HepG2 (cell line): ENCODE measurements around the gene LDLRAD3.

Experiments
- CBX5 ChIP-seq: sonication (generic); formaldehyde crosslinking; IDR thresholded peaks from 2 replicates; pipeline ENCODE4 v1.4.0; 2020; ENCODE audit warnings: missing genetic modification reagents, borderline replicate concordance
- DR1 ChIP-seq: sonication (generic); formaldehyde crosslinking; IDR thresholded peaks from 2 replicates; pipeline ENCODE4 v1.8.0; 2021; ENCODE audit warnings: mild to moderate bottlenecking, missing genetic modification reagents, inconsistent platforms
- ELF4 ChIP-seq: sonication (generic); formaldehyde crosslinking; IDR thresholded peaks from 2 replicates; pipeline ENCODE4 v1.5.0; 2020; ENCODE audit warnings: missing genetic modification reagents, mild to moderate bottlenecking, moderate library complexity, borderline replicate concordance
- POLR2A ChIP-seq, 2 experiments: IDR thresholded peaks; 2 replicates each; pipeline ENCODE4 v1.6.1; 2011; ENCODE audit warnings: low read depth in 2 of 2, low read length in 2 of 2, mild to moderate bottlenecking in 1 of 2, moderate library complexity in 1 of 2; ENCODE audit not compliant: insufficient read depth in 1 of 2
- PTBP1 ChIP-seq: fragments of 200-400 bp; formaldehyde crosslinking; IDR thresholded peaks from 2 replicates; pipeline ENCODE4 v1.6.1; 2018; ENCODE audit warnings: low read length, low read depth; ENCODE audit not compliant: poor library complexity, severe bottlenecking
- ZNF274 ChIP-seq: sonication (generic); formaldehyde crosslinking; IDR thresholded peaks from 2 replicates; pipeline ENCODE4 v1.5.1; 2020; ENCODE audit warnings: mild to moderate bottlenecking, missing genetic modification reagents
- ZNF724P ChIP-seq: sonication (generic); formaldehyde crosslinking; IDR thresholded peaks from 2 replicates; pipeline ENCODE4 v1.8.0; 2022; ENCODE audit warnings: missing genetic modification reagents, borderline replicate concordance
- TF ChIP-seq, protein P1 (sequence below): sonication (generic); formaldehyde crosslinking; IDR thresholded peaks from 2 replicates; pipeline ENCODE4 v1.5.0; 2020; ENCODE audit warnings: missing genetic modification reagents

DNA sequence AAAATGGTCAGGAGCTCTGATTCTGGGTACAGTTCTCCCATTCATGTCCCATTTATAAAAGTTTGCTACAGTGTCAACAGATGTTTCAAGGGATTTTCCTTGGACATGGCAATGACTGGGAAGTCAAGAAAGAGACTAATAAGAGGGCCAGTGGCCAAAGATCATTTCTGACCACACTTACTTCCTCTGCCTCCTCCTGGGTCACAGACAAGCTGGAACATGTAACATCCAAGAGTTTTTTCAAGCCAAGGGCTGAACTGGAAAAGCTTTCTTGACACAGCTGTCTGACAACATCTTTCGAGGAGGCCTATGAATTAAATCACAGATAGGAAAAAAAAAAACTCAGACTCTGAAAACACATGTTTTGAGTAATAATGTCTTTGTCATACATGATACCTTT lies 336.7 kb downstream of the LDLRAD3 start:
- no peak for TF ChIP-seq PTBP1
- no peak for TF ChIP-seq CBX5 (CRISPR knock-in tag)
- no peak for TF ChIP-seq ZNF274 (CRISPR knock-in tag)
- TF ChIP-seq ELF4 (CRISPR knock-in tag): no peak
- TF ChIP-seq ZNF724P (CRISPR knock-in tag): no peak
- TF ChIP-seq POLR2A (IDR thresholded peaks at IDR 0.05; ENCODE audit: insufficient read depth in 1 of 2, low read depth in 2 of 2, low read length in 2 of 2): no peak
- TF ChIP-seq, protein P1, sequence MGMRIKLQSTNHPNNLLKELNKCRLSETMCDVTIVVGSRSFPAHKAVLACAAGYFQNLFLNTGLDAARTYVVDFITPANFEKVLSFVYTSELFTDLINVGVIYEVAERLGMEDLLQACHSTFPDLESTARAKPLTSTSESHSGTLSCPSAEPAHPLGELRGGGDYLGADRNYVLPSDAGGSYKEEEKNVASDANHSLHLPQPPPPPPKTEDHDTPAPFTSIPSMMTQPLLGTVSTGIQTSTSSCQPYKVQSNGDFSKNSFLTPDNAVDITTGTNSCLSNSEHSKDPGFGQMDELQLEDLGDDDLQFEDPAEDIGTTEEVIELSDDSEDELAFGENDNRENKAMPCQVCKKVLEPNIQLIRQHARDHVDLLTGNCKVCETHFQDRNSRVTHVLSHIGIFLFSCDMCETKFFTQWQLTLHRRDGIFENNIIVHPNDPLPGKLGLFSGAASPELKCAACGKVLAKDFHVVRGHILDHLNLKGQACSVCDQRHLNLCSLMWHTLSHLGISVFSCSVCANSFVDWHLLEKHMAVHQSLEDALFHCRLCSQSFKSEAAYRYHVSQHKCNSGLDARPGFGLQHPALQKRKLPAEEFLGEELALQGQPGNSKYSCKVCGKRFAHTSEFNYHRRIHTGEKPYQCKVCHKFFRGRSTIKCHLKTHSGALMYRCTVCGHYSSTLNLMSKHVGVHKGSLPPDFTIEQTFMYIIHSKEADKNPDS (CRISPR knock-in tag): no peak
- no peak for TF ChIP-seq DR1 (CRISPR knock-in tag)
